ENCODE results near the gene DCDC1. TPM values are rescaled to one million over a fixed set of nuclear protein-coding genes. Genes with fewer than 3 reads are reported as not detected.

The DCDC1 gene
- polyA plus RNA-seq, 2 of the 4 experiments (the other 2 are of a cell fraction) = 2.8 to 9.5 TPM

- no peaks in the 10 kb centered on the region for H3K4me1 ChIP-seq
- ChIA-PET POLR2A (no interaction called here), CTCF (no interaction called here)
- H3K4me2 ChIP-seq = no peak overlapping the region
- H3K27ac ChIP-seq = no peak overlapping the region
- H3K4me3 ChIP-seq = no peak overlapping the region
- no peak for DNase-seq (ENCODE audit: low read depth in 1 of 2, low spot score in 1 of 2)
- H3K9me3 ChIP-seq = no peaks in the 10 kb centered on the region; the same call in 2 of the 3 replicates
- 90% methylated on average over 2 of the region's 2 CpGs for WGBS (ENCODE audit: missing lambda C conversion rate)
- FAIRE-seq = no peak
- no peak for TF ChIP-seq BHLHE40 (IDR thresholded peaks at IDR 0.05; ENCODE audit: low read depth, low read length)
- TF ChIP-seq HOXA7 (CRISPR knock-in tag; IDR thresholded peaks at IDR 0.05) = no peak
- TF ChIP-seq ZFP36 (IDR thresholded peaks at IDR 0.05; ENCODE audit: borderline replicate concordance, partially characterized antibody) = no peak
- TF ChIP-seq EHMT2 (IDR thresholded peaks at IDR 0.05; ENCODE audit: low read depth) = no peak
- TF ChIP-seq HOXB5 (CRISPR knock-in tag; IDR thresholded peaks at IDR 0.05) = no peak
- TF ChIP-seq EP300 (IDR thresholded peaks at IDR 0.05) = no peak
- no peak for TF ChIP-seq JUNB (IDR thresholded peaks at IDR 0.05)
- TF ChIP-seq KDM5A (IDR thresholded peaks at IDR 0.05) = no peak
- TF ChIP-seq MYC (IDR thresholded peaks at IDR 0.05; ENCODE audit: borderline replicate concordance, low read length) = no peak
- ATAC-seq = no peak
Observed at GRCh38 chr11:31387379-31387778, 17.8 kb upstream of the DCDC1 start.

DNA sequence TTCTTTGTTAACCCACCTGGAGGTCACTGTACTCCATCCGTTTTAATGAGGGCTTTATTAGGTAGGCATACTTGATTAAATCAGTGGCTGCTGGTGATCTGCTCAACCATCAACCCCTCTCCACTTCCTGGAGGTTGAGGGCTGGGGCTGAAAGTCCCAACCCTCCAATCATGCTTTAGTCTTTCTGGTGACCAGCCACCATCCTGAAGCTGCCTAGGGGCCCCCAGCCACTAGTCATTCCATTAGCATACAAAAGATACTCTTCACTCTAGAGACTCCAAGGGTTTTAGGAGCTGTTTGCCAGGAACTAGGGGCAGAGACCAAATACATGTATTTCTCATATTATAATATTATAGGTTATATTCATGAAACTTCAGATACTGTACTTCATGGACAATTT is 13.6 kb upstream of the DCDC1 start:
- CTCF ChIA-PET = no interaction called here

DNA sequence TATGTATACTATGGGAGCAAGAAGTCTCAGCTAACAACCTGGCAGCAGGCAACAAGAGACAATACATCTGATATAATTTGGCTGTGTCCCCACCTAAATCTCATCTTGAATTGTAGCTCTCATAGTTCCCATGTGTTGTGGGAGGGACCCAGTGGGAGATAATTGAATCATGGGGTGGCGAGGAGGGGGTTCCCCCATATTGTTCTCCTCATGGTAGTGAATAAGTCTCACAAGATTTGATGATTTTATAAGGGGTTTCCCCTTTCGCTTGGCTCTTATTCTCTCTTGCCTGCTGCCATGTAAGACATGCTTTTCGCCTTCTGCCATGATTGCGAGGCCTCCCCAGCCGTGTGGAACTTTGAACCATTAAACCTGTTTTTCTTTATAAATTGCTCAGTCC is 6.3 kb upstream of the DCDC1 start:
- 95% methylated on average over 5 of the region's 5 CpGs for WGBS (ENCODE audit: missing lambda C conversion rate)
- ChIA-PET POLR2A (no interaction called here), CTCF (interaction anchor here (1.2 kb wide), 1 partner anchor 495 kb away, joined by 3 read pairs; no protein-coding TSS in a partner anchor)
- FAIRE-seq (no peak), DNase-seq (ENCODE audit: low read depth in 1 of 2, low spot score in 1 of 2) (no peak), ATAC-seq (no peak)
- TF ChIP-seq HOXB13 (CRISPR knock-in tag; IDR thresholded peaks at IDR 0.05; ENCODE audit: low read depth) (no peak), CHD2 (IDR thresholded peaks at IDR 0.05; ENCODE audit: low read length, partially characterized antibody) (no peak), BHLHE40 (IDR thresholded peaks at IDR 0.05; ENCODE audit: low read depth, low read length) (no peak), HOXB5 (CRISPR knock-in tag; IDR thresholded peaks at IDR 0.05) (no peak), ESRRA (IDR thresholded peaks at IDR 0.05; ENCODE audit: borderline replicate concordance, low read length) (no peak), E2F6 (IDR thresholded peaks at IDR 0.05; ENCODE audit: borderline replicate concordance, low read depth) (no peak), PBX3 (IDR thresholded peaks at IDR 0.05) (no peak), CBX2 (IDR thresholded peaks at IDR 0.05; ENCODE audit: borderline replicate concordance, low read depth) (no peak)
- TF ChIP-seq, protein P1, sequence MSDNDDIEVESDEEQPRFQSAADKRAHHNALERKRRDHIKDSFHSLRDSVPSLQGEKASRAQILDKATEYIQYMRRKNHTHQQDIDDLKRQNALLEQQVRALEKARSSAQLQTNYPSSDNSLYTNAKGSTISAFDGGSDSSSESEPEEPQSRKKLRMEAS (IDR thresholded peaks at IDR 0.05) = no peak
- Histone ChIP-seq H3K27ac (no peak overlapping the region), H3K4me3 (no peak overlapping the region), H3K4me2 (no peak overlapping the region), H3K4me1 (peaks cover 3% of the 10 kb centered on the region; the same call in 2 of the 3 replicates), H3K9me3 (no peaks in the 10 kb centered on the region)

More for the DNA sequence above, 13.6 kb upstream of the DCDC1 start:
- H3K4me1 ChIP-seq = no peaks in the 10 kb centered on the region
- POLR2A ChIA-PET = no interaction called here
- H3K4me2 ChIP-seq = no peak overlapping the region
- H3K4me3 ChIP-seq = no peak overlapping the region
- TF ChIP-seq MYC (IDR thresholded peaks at IDR 0.05; ENCODE audit: borderline replicate concordance, low read length) = no peak
- FAIRE-seq (no peak), DNase-seq (ENCODE audit: low read depth in 1 of 2, low spot score in 1 of 2) (no peak), ATAC-seq (no peak)
- no peak overlapping the region for H3K27ac ChIP-seq
- WGBS (ENCODE audit: missing lambda C conversion rate) = 88% methylated on average over 1 of the region's 1 CpG
- H3K9me3 ChIP-seq = no peaks in the 10 kb centered on the region; the same call in 2 of the 3 replicates

- no peak for DNase-seq (ENCODE audit: low read depth in 1 of 2, low spot score in 1 of 2)
- no peaks in the 10 kb centered on the region for H3K9me3 ChIP-seq
- ChIA-PET POLR2A (no interaction called here), CTCF (no interaction called here)
- no peak overlapping the region for H3K27ac ChIP-seq
- WGBS (ENCODE audit: missing lambda C conversion rate) = 61% methylated on average over 4 of the region's 4 CpGs
- H3K4me2 ChIP-seq = no peak overlapping the region
- H3K4me3 ChIP-seq = no peak overlapping the region
- no peak for ATAC-seq
- H3K4me1 ChIP-seq = peaks cover 8% of the 10 kb centered on the region; the same call in 2 of the 3 replicates
- FAIRE-seq = no peak
- TF ChIP-seq MAZ (IDR thresholded peaks at IDR 0.05; ENCODE audit: borderline replicate concordance, low read depth, low read length) = no peak
- TF ChIP-seq EP300 (IDR thresholded peaks at IDR 0.05) = no peak
- TF ChIP-seq CBX2 (IDR thresholded peaks at IDR 0.05; ENCODE audit: borderline replicate concordance, low read depth) = no peak
- no peak for TF ChIP-seq CBX8 (IDR thresholded peaks at IDR 0.05)
- no peak for TF ChIP-seq POLR2A (IDR thresholded peaks at IDR 0.05; ENCODE audit: low read length)
- no peak for TF ChIP-seq E2F6 (IDR thresholded peaks at IDR 0.05; ENCODE audit: borderline replicate concordance, low read depth)
- no peak for TF ChIP-seq ZSCAN20 (CRISPR knock-in tag; IDR thresholded peaks at IDR 0.05)
- no peak for TF ChIP-seq BCL3 (IDR thresholded peaks at IDR 0.05)
- TF ChIP-seq NFE2L2 (conservative IDR thresholded peaks at IDR 0.05; ENCODE audit: low read length) = no peak
- TF ChIP-seq, protein P2, sequence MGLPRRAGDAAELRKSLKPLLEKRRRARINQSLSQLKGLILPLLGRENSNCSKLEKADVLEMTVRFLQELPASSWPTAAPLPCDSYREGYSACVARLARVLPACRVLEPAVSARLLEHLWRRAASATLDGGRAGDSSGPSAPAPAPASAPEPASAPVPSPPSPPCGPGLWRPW (IDR thresholded peaks at IDR 0.05) = no peak
- TF ChIP-seq KDM5A (IDR thresholded peaks at IDR 0.05) = no peak
- TF ChIP-seq RFX5 (IDR thresholded peaks at IDR 0.05) = no peak
- no peak for TF ChIP-seq JUN (IDR thresholded peaks at IDR 0.05)
- TF ChIP-seq, protein P1 (IDR thresholded peaks at IDR 0.05) = no peak
- no peak for TF ChIP-seq ZNF302 (CRISPR knock-in tag; IDR thresholded peaks at IDR 0.05)
- TF ChIP-seq PBX3 (IDR thresholded peaks at IDR 0.05) = no peak
Observed at GRCh38 chr11:31366795-31367194, 2.7 kb downstream of the DCDC1 start.

Data from A549 (cell line).